Upper lobe of left lung (tissue), 6 donors: ENCODE results near the gene CENPP. TPM values are rescaled to one million over a fixed set of nuclear protein-coding genes. Genes with fewer than 3 reads are reported as not detected.
"Not testable (repeated sequence)": the region's sequence is repeated elsewhere in the genome, so short reads cannot be mapped to it uniquely, and the experiment has no call there.

Experiments used
- ATAC-seq, 2 donors: fragments of 200-7000 bp; cut with Tn5 transposase; one replicate each; pipeline ENCODE4 v1.9.1; 2022; ENCODE audit warnings: mild to moderate bottlenecking in 2 of 2, moderate library complexity in 2 of 2; ENCODE audit not compliant: low FRiP score in 2 of 2
- DNase-seq, 2 donors: peaks; one replicate each; pipeline ENCODE4 v3.0.0-alpha.2; 2019 to 2020
- H3K27ac ChIP-seq, 4 donors: fragments of 200-600 bp; sonication (generic); one replicate each; pipeline ENCODE4 v1.5.1; 2016 to 2019
- H3K27me3 ChIP-seq, 4 donors: fragments of 200-600 bp; sonication (generic); one replicate each; pipeline ENCODE4 v1.5.1; 2017 to 2019
- H3K36me3 ChIP-seq, 4 donors: fragments of 200-600 bp; sonication (generic); one replicate each; pipeline ENCODE4 v1.5.1; 2016 to 2019
- H3K4me1 ChIP-seq, 4 donors: fragments of 200-600 bp; sonication (generic); one replicate each; pipeline ENCODE4 v1.5.1; 2018 to 2019
- H3K4me3 ChIP-seq, 4 donors: fragments of 200-600 bp; sonication (generic); one replicate each; pipeline ENCODE4 v1.5.1; 2017 to 2019; ENCODE audit warnings: mild to moderate bottlenecking in 2 of 4, moderate library complexity in 1 of 4
- H3K9me3 ChIP-seq, 4 donors: fragments of 200-600 bp; sonication (generic); one replicate each; pipeline ENCODE4 v1.5.1; 2018 to 2019
- EP300 ChIP-seq, 4 donors: sonication (generic); formaldehyde crosslinking; IDR thresholded peaks; one replicate each; pipeline ENCODE4 v1.5.1; 2017; ENCODE audit warnings: antibody characterized with exemption in 4 of 4, control low read depth in 2 of 4
- POLR2A ChIP-seq, 4 donors: fragments of 450-650 bp; IDR thresholded peaks; one replicate each; pipeline ENCODE4 v1.5.1; 2016 to 2017; ENCODE audit warnings: antibody characterized with exemption in 4 of 4, mild to moderate bottlenecking in 2 of 4
- POLR2AphosphoS5 ChIP-seq, 2 donors: sonication (generic); formaldehyde crosslinking; IDR thresholded peaks; one replicate each; pipeline ENCODE4 v1.5.1; 2017; ENCODE audit warnings: antibody characterized with exemption in 2 of 2
- whole genome bisulfite sequencing, 2 donors: methylation state at CpG; one replicate each; pipeline ENCODE4 v1.1.5; 2017 to 2018; 5-methylcytosine and 5-hydroxymethylcytosine counted together
- total RNA-seq, 6 donors: library from RNA; depleted of rRNA in 4 of 6; stranded (reverse); fragments of >200 nt in 4 of 6; gene quantifications; one replicate each; pipeline versions ENCODE4 v1.1.0 to v1.2.1, GENCODE V29; 2016 to 2021
- TF ChIP-seq, protein P1 (sequence below), 6 experiments: fragments of 450-650 bp in 4 of 6; fragments of 200-600 bp in 2 of 6; sonication (generic) in 2 of 6; IDR thresholded peaks; one replicate each; pipeline ENCODE4 v1.5.1; 2016 to 2019; ENCODE audit warnings: antibody characterized with exemption in 6 of 6
- donor health status: DM: no; HTN: no; CAD: no; lungs with moderate emphysema.
- donor health status: DM: no; HTN: yes; CAD: no; lungs with severe emphysema.

CENPP gene
- total RNA-seq, 6 donors from 2014 or later, result 2.9 to 17.8 (median 4.9) TPM

GRCh38 chr9:92589923-92590322 lies 264.2 kb downstream of the CENPP start:
- Histone ChIP-seq H3K27me3 (no peaks in the 10 kb centered on the region), H3K4me1 (peaks cover 10 to 25% (median 13%) of the 10 kb centered on the region in 4 donors), H3K36me3 (no peaks in the 10 kb centered on the region), H3K4me3 (no peak overlapping the region), H3K27ac (peak overlapping the region in 1 of 4 donors; percentile 74), H3K9me3 (no peaks in the 10 kb centered on the region)
- TF ChIP-seq, protein P1, sequence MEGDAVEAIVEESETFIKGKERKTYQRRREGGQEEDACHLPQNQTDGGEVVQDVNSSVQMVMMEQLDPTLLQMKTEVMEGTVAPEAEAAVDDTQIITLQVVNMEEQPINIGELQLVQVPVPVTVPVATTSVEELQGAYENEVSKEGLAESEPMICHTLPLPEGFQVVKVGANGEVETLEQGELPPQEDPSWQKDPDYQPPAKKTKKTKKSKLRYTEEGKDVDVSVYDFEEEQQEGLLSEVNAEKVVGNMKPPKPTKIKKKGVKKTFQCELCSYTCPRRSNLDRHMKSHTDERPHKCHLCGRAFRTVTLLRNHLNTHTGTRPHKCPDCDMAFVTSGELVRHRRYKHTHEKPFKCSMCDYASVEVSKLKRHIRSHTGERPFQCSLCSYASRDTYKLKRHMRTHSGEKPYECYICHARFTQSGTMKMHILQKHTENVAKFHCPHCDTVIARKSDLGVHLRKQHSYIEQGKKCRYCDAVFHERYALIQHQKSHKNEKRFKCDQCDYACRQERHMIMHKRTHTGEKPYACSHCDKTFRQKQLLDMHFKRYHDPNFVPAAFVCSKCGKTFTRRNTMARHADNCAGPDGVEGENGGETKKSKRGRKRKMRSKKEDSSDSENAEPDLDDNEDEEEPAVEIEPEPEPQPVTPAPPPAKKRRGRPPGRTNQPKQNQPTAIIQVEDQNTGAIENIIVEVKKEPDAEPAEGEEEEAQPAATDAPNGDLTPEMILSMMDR (IDR thresholded peaks at IDR 0.05), result no peak
- TF ChIP-seq POLR2A (IDR thresholded peaks at IDR 0.05) (no peak), POLR2AphosphoS5 (IDR thresholded peaks at IDR 0.05) (no peak), EP300 (IDR thresholded peaks at IDR 0.05) (no peak)
- ATAC-seq (peak in 1 of 2 donors; percentile 28), DNase-seq (no peak)
- 43 to 81% methylated on average over 1 of the region's 1 CpG for WGBS, 2 donors

DNA sequence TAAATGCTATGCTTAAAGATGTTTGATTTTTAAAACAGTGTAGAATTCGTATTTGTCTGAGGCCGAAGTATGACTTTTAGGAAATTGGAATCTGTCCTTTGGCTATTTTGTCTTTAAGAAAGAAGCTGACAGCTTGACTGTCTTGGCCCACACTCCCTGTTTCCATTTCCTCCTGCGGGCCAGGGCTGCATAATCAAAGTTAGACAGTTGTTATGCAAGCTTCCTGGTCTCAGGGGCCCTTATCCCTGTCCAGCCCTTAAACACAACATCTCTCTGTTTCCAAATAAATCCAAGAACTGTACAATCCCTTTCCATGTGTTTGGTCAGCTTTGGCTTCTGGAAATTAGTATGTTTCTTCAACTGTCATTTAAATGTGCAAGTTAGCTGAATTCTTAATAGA lies 264.6 kb downstream of the CENPP start:
- ATAC-seq, result peak; percentile 66 to 95
- Histone ChIP-seq H3K36me3 (no peaks in the 10 kb centered on the region), H3K27ac (peak overlapping the region in 1 of 4 donors; percentile 74), H3K27me3 (no peaks in the 10 kb centered on the region), H3K4me3 (no peak overlapping the region), H3K4me1 (peaks cover 10 to 25% (median 13%) of the 10 kb centered on the region in 4 donors), H3K9me3 (no peaks in the 10 kb centered on the region)
- DNase-seq, result peak in 1 of 2 donors; percentile 40
- TF ChIP-seq POLR2AphosphoS5 (IDR thresholded peaks at IDR 0.05), result peak in 1 of 2 donors; percentile 54
- TF ChIP-seq EP300 (IDR thresholded peaks at IDR 0.05), result no peak
- WGBS, 2 donors, result 18 to 24% methylated on average over 3 of the region's 3 CpGs

DNA sequence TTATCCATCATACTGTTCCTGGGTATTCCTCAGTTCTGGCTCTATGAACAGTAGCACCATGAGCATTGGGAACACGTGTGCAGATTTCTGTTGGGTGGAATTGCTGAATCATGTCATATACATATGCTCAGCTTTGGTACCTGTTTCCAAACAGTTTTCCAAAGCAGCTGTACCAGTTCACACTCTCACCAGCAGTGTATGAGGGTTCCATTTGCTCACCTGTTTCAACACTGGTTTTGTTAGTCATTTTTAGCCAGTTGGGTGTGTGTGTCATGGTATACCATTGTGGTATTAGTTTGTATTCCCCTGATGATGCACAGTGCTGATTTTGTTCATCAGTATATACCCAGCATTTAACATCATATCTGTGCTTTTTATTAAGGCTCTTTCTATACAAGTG lies 266.8 kb downstream of the CENPP start:
- Histone ChIP-seq H3K4me3 (no peak overlapping the region), H3K27ac (no peak overlapping the region), H3K36me3 (no peaks in the 10 kb centered on the region), H3K27me3 (no peaks in the 10 kb centered on the region), H3K4me1 (peaks cover 10 to 25% (median 13%) of the 10 kb centered on the region in 4 donors), H3K9me3 (no peaks in the 10 kb centered on the region)
- TF ChIP-seq EP300 (IDR thresholded peaks at IDR 0.05) (no peak), POLR2A (IDR thresholded peaks at IDR 0.05) (no peak), POLR2AphosphoS5 (IDR thresholded peaks at IDR 0.05) (no peak)
- TF ChIP-seq, protein P1 (IDR thresholded peaks at IDR 0.05), result no peak
- DNase-seq (no peak), ATAC-seq (no peak)
- 93 to 96% methylated on average over 1 of the region's 1 CpG for whole genome bisulfite sequencing, 2 donors

DNA sequence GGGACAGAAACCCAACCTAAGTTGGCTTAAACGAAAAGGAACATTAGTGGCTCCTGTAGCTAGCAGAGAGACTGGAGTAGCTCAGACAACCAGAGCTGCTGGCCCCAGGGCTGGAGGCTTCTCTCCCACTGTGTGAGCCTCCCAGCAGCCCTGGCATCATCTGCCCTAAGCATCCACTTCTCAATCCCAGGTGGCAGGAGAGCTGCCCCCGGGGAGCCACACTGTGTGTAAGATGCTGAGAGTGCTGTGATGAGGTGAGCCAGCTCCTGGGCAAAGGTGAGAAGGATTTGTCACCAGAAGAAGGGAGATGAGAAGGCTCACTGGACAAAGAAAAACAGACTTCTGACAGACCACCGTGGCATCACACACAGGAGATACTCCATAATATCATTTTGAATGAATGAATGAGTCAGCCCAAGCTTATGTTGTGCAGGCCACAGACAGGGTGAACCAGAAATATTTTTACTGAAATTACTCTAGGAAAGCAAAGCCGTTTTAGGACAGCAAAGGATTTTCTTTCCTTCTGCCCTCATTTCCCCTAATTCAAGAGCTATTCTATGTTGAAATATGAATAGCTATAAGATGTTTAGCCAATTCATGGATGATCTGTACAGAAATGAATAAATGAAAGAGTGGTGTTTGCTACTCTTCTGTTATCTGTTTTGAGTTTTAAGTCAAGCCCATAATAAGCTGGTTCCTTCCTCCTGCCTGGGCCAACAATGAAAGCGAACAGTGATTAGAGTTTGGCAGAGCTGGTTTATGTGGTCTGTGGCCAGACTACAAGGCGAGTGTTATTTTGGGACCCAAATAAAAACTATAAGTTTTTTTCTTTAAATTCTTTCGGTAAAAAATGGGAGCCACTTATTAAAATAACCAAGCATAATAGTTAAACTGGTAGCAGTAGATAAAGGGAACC lies 267.5 kb downstream of the CENPP start:
- WGBS, 2 donors, result 54 to 60% methylated on average over 7 of the region's 7 CpGs
- no peaks in the 10 kb centered on the region for H3K9me3 ChIP-seq
- ATAC-seq (no peak), DNase-seq (no peak)
- no peak overlapping the region for H3K27ac ChIP-seq
- TF ChIP-seq EP300 (IDR thresholded peaks at IDR 0.05) (no peak), POLR2AphosphoS5 (IDR thresholded peaks at IDR 0.05) (no peak), POLR2A (IDR thresholded peaks at IDR 0.05) (no peak)
- TF ChIP-seq, protein P1 (IDR thresholded peaks at IDR 0.05), result no peak
- H3K4me3 ChIP-seq, result no peak overlapping the region
- H3K36me3 ChIP-seq, result no peaks in the 10 kb centered on the region
- H3K4me1 ChIP-seq, result peaks cover 10 to 25% (median 13%) of the 10 kb centered on the region in 4 donors
- H3K27me3 ChIP-seq, result no peaks in the 10 kb centered on the region

GRCh38 chr9:92595075-92595474 lies 269.3 kb downstream of the CENPP start:
- H3K4me3 ChIP-seq, ATAC-seq, H3K36me3 ChIP-seq, H3K27ac ChIP-seq, H3K27me3 ChIP-seq, DNase-seq, H3K9me3 ChIP-seq: not testable (repeated sequence)
- WGBS, 2 donors, result 93 to 97% methylated on average over 1 of the region's 1 CpG
- peaks cover 6 to 20% (median 12%) of the 10 kb centered on the region in 4 donors for H3K4me1 ChIP-seq
